ENCODE data around the gene PCNP.
"Not testable (repeated sequence)": the region's sequence is repeated elsewhere in the genome, so short reads cannot be mapped to it uniquely, and the experiment has no call there.

PCNP gene

DNA sequence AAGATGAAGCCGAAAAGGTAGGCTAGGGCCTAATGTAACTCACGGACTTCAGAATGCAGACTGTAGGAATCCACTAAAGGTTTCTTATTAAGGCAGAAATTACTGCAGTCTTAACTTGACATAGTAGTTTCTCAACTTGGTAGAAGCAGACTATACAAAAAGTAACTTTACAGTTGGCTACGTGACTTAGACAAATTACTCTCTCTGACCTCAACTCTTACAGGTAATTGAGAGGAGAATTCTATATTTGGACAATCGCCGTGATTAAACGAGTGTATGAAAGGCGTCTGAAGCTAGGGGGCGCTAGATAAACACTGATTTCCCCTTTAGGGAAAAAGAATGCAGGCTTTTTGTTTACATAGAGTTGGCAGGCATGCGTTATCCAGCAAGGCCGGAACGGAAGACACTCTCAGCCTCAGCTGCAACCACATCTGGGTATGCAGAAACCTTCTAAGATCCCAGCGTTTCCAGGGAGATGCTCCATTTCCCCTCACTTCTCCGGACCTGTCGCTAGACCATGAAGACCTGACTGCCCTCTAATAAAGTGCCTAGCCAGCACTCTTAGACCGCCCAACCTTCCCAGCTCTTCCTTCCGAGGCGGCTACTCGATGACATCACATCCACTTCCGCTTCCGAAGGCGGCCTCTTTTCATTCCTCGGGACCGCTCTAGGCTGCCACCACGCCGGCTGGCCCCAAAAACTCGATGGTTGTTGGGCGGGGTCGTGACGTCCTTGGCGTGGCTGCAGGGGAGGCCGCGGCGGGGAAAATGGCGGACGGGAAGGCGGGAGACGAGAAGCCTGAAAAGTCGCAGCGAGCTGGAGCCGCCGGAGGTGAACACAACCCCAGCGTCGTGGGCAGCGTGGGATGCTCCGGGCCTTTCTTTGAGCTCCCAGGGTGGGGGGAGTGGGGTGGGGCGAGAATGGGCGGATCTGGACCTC, at the start of gene PCNP:
PCNP (plus strand) TSS at position 732 of the 939 bp plus-strand sequence; CDS start at position 768, 36 bp downstream.
- DNase-seq (ENCODE audit: low spot score) = peak; percentile 99

GRCh38 chr3:101527441-101527840, 46.5 kb upstream of the PCNP start:
- no peak for DNase-seq (ENCODE audit: low spot score)

GRCh38 chr3:101527906-101528305, 46.1 kb upstream of the PCNP start:
- no peak for DNase-seq (ENCODE audit: low spot score)

- no peak for DNase-seq (ENCODE audit: low spot score)
Measured at GRCh38 chr3:101529816-101530685, 43.9 kb upstream of the PCNP start.

- DNase-seq (ENCODE audit: low spot score) = peak; percentile 32
Measured at GRCh38 chr3:101530686-101531047, 43.3 kb upstream of the PCNP start.

DNA sequence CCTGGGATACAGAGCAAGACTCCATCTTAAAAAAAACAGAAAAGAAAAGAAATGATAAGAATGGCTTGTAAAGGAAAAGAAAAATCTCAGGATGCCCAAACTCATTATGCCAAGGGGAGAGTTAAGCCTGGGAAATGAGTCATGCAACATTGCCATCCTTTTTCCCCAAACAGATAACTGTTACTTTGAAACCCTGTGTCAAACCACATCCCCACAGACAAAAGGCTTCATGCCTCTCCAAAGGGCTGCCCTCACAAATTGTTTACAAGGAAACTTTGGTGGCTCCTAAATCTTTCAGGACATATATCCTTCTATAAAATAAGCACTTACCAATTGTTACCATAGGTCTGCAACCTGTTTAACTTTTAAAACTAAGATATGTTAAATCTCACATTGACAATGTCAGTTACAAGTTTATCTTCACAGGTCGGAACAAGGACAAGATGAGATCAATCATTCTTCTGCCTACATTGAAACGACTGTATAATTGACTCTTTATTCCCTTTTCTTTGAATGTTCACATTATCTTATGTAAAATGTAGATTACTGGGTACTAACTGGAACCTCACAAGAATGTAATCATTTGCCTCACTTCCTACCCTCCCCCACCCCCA, 42.4 kb upstream of the PCNP start:
- DNase-seq (ENCODE audit: low spot score) = peak; percentile 56

- no peak for DNase-seq (ENCODE audit: low spot score)
Measured at GRCh38 chr3:101532783-101533602, 41.0 kb upstream of the PCNP start.

DNA sequence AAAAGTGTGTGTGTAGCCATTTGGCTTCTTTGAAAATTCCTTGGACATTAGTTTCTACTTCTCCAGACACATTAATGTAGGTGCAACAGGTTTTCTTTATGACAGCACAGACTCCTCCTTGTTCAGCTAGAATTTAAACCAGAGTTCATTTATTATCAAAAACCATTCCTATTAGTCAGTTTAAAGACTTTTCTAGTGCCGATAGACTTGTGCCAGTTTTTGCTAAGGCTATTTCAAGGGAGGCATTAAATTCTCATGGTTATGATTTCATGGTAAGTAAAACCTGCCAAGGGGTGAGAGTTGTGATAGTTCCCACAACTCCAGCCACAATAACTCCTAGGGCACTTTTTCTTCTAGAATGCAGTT, 40.4 kb upstream of the PCNP start:
- DNase-seq (ENCODE audit: low spot score) = no peak

DNA sequence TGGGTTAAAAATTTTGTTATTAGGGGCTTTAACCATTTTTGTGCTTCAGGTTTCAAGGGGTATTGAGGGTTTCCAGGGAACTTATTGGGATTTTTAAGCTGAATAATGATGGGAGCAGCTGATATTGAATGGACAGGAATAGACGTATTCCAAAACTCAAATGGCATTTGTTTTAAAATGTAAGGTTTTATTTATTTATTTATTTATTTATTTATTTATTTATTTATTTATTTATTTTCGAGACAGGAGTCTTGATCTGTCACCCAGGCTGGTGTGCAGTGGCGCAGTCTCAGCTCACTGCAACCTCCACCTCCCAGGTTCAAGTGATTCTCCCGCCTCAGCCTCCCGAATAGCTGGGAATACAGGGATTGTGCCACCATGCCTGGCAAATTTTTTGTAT, 38.8 kb upstream of the PCNP start:
- no peak for DNase-seq (ENCODE audit: low spot score)

DNA sequence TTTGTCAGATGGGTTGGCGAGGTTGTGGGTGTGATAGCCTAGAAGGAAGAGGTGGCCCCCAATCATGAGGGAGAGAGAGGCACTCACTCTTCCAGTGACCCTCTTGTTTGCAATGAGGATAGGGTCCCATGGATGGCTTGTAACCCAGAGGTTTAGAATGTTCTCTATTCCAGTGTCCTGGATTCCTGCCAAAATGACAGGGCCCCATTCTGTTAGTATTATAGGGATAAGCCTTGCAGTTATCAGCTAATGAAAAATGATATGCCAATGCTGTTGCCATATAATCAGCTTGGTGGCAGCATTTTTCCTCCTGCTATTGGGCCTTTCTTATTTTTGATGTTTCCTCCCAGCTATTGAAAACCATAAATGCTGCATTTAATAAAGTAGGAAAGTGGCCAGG, 37.7 kb upstream of the PCNP start:
- DNase-seq (ENCODE audit: low spot score) = no peak

- not testable (repeated sequence) for DNase-seq (ENCODE audit: low spot score)
Measured at GRCh38 chr3:101536955-101537354, 37.0 kb upstream of the PCNP start.

GRCh38 chr3:101542957-101543356, 31.0 kb upstream of the PCNP start:
- peak; percentile 32 for DNase-seq (ENCODE audit: low spot score)

DNA sequence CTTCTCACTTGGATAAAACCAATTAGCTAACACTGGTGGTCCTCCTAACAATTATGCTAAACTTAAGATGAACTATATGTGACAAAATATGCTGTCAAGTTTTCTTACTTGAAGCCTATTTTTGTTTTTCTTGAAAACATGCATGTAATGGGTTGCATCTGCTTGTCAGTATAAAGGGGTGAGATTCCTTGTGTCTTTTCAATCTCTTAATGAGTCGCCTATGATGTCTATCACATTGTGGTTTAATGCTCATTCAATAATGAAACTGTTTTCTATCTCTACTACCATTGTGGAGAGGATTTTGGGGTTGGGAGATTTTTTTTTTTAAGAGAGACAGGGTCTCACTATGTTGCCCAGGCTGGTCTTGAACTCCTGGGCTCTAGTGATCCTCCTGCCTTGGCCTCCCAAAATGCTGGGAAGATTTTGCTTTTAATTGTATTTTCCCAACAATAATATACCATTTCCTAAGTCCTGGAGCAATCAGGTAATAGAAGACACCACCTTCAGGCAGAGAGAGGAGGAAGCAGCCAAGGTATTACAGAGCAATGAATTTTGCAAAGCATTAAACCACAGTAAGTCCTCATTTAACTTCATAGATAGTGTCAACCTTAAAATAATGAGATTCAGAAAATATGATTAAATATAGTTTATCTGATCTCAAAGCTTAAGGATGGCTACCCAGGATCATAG, 29.7 kb upstream of the PCNP start:
- no peak for DNase-seq (ENCODE audit: low spot score)

GRCh38 chr3:101548527-101549105, 25.4 kb upstream of the PCNP start:
- DNase-seq (ENCODE audit: low spot score) = no peak

DNA sequence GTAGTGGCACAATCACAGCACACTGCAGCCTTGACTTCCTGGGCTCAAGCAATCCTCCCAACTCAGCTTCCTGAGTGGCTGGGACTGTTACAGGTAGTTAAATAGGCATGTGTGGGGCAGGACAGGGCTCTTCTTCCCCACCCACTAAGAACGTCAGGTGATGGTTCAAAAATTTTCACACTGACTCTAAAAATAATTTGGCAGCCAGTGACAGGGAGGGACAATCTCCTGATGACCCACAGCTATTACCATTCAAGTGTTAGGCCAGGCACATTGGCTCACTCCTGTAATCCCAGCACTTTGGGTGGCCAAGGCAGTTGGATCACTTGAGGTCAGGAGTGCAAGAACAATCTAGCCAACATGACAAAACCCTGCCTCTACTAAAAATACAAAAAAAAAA, 24.5 kb upstream of the PCNP start:
- DNase-seq (ENCODE audit: low spot score) = no peak

GRCh38 chr3:101551359-101552081, 22.5 kb upstream of the PCNP start:
- not testable (repeated sequence) for DNase-seq (ENCODE audit: low spot score)

DNA sequence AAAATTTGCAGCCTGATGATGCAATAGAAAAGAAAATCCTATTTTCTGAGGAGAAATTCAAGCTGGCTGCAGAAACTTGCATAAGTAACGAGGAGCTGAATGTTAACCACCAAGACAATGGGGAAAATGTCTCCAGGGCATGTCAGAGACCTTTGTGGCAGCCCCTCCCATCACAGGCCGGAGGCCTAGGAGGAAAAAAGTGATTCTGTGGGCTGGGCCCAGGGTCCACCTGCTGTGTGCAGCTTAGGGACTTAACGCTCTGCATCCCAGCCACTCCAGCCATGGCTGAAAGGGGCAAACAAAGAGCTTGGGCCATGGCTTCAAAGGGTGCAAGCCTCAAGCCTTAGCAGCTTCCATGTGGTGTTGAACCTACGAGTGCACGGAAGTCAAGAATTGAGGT, 20.6 kb upstream of the PCNP start:
- DNase-seq (ENCODE audit: low spot score) = not testable (repeated sequence)

DNA sequence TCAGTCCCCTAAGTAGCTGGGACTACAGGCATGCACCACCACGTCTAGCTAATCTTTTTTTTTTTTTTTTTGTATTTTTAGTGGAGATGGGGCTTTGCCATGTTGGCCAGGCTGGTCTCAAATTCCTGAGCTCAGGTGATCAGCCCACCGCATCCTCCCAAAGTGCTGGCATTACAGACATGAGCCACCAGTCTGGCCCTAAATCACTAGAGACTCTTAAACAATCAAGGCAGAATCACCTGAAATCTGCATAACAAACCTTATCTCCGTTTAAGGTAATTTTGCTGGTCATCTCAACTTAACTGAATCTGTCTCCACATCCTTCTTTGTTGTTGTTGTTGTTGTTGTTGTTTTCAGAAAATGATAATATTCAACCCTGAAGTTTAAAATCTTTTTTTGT, 17.9 kb upstream of the PCNP start:
- no peak for DNase-seq (ENCODE audit: low spot score)

GRCh38 chr3:101561630-101562328, 12.2 kb upstream of the PCNP start, which contains the start of gene TRMT10C:
Gene TRMT10C (plus strand): TSS chr3:101561868. CDS start chr3:101564782, 2,914 bp downstream.
- DNase-seq (ENCODE audit: low spot score) = peak; percentile 94
